ENCODE measurements around the gene PARP14.

Gene PARP14

DNA sequence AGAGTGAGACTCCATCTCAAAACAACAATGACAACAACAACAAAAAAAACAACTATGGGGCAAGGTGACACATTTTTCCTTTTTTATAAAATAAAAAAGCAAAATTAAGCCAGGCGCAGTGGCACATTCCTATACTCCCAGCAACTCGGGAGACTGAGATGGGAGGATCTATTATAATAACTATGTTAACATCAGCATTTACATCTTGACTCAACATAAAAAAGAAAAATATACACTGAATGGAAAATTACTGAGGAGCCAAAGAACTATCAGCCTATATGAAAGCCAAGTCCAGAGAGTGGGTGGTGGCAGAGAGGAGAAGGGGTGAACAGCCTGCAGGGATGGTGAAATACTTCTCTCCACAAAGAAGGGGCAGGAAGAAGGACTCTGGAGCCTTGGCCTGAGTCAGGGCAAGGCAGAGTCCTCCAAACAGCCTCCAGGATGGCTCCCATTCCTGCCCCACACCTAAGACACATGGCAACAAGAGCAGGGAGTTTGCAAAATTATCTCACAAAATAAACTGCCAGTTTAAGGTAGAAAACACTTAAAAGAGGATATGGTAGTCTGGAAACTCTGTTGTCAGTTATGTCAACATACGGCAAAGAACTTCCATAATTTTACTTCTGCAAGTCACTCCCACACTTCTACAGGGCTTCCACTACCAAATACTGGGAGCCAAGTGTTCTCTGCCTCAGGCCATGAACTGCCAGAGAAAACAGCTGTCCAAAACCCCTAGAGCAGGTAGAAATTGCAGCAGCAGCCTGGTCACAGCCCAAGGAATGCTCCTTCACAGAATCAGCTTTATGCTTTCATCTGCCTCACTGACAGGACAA lies 87.1 kb downstream of the PARP14 start:
- no peak for DNase-seq (ENCODE audit: low spot score)

GRCh38 chr3:122770521-122771202 lies 90.0 kb downstream of the PARP14 start:
- no peak for DNase-seq (ENCODE audit: low spot score)

- no peak for DNase-seq (ENCODE audit: low spot score)
These were observed 92.2 kb downstream of the PARP14 start for GRCh38 chr3:122772827-122773226.

DNA sequence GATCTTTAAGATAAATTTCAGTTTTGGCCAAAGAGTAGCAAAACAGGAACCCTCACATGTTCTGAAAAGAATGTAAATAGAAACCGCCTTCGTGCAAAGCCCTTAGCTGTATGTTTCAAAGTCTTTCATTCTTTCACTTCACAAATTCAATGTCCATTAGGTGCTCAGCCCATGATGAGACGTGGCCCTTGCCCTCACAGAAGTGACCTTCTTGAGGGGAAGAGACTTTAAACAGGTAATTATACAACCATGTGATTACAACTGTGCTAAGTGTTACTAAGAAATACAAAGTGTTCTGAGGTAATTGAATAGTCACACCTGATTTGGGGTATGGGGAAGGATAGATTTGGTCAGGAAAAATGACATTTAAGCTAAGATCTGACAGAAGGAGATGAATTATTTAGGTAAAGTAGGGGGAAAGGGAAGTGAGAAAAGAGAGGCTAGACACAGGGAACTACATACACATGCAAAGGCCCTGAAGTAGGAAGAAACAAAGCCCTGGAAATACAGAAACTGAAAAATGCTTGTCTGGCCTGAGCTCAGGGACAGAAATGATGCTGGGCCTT lies 93.4 kb downstream of the PARP14 start:
- DNase-seq (ENCODE audit: low spot score), result no peak

DNA sequence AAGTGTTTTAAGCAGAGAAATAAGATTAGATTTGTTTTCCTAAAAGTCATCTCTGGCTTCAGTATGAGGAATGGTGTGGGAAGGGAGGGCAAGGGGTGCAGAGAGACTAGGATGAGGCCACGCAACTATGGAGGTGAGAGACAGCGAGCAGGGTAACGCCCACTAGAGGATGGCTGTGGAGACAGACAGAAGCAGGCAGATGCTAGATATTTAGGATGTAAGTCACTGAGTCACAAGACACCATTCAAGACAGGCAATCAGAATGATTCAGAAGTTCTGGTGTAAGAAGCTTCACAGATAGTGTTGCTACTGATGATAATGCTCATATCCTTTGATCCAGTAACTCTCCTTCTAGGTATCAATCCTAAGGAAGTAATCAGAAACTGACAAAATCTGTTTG lies 93.9 kb downstream of the PARP14 start:
- no peak for DNase-seq (ENCODE audit: low spot score)

GRCh38 chr3:122776675-122777468 lies 96.2 kb downstream of the PARP14 start:
- no peak for DNase-seq (ENCODE audit: low spot score)

DNA sequence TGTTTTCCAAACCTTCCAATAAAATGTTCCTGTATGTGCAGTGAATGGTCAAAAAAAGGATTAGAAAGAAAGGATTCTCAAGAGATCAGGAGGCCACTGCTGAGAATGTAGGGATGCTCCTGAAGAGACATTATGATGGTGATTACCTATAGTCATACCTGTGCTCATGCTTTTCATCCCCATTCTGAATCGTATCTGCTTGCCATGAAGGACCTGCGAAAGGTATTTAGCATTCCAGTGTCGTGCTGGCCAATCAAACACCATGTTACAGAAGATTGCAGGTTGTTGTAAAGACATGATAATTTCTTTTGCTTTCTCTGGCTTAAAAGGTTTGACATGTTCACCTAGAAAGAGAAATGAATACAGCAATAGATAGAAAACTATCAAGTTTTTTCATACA lies 96.9 kb downstream of the PARP14 start:
- no peak for DNase-seq (ENCODE audit: low spot score)
